SU-DHL-6 (cell line): ENCODE data around the gene BID.

Experiments
- CTCF ChIP-seq: fragments of 200-600 bp; sonication (generic); IDR thresholded peaks from one replicate; pipeline ENCODE4 v1.5.1; 2017; ENCODE audit warnings: antibody characterized with exemption, mild to moderate bottlenecking, low read length, moderate library complexity; ENCODE audit not compliant: insufficient read depth, poor library complexity, severe bottlenecking
- EZH2phosphoT487 ChIP-seq: fragments of 200-600 bp; sonication (generic), shearing (Covaris generic); conservative IDR thresholded peaks from 2 replicates; pipeline ENCODE4 v1.6.1; 2018; ENCODE audit warnings: mild to moderate bottlenecking, antibody characterized with exemption, low read length, moderate library complexity, mixed read lengths

GRCh38 chr22:17761138-17761488, 13.2 kb downstream of the BID start:
- TF ChIP-seq CTCF (no peak), EZH2phosphoT487 (no peak)
